GM19328 (cell line): ENCODE data around the gene GID4.

ENCODE experiments used
- ATAC-seq: cut with Tn5 transposase; IDR thresholded peaks from one replicate; pipeline ENCODE4 v1.9.1; 2021; ENCODE audit warnings: mild to moderate bottlenecking, moderate library complexity; ENCODE audit not compliant: unreplicated experiment

Gene GID4

GRCh38 chr17:18041776-18042175 lies 2.6 kb downstream of the GID4 start:
- ATAC-seq = no peak

GRCh38 chr17:18042983-18043382 lies 3.8 kb downstream of the GID4 start:
- no peak for ATAC-seq

GRCh38 chr17:18043491-18043890 lies 4.3 kb downstream of the GID4 start:
- no peak for ATAC-seq

- no peak for ATAC-seq
Measured at GRCh38 chr17:18044609-18045008, 5.4 kb downstream of the GID4 start.

- no peak for ATAC-seq
Measured at GRCh38 chr17:18045691-18046350, 6.6 kb downstream of the GID4 start.

GRCh38 chr17:18055597-18055996 lies 16.4 kb downstream of the GID4 start:
- ATAC-seq = no peak

GRCh38 chr17:18056214-18056613 lies 17.0 kb downstream of the GID4 start:
- ATAC-seq = no peak

- no peak for ATAC-seq
Measured at GRCh38 chr17:18059283-18059682, 20.1 kb downstream of the GID4 start.

GRCh38 chr17:18064053-18064452 lies 24.8 kb downstream of the GID4 start:
- ATAC-seq = no peak

GRCh38 chr17:18065546-18065945 lies 26.3 kb downstream of the GID4 start:
- no peak for ATAC-seq

GRCh38 chr17:18066866-18067265 lies 27.7 kb downstream of the GID4 start:
- ATAC-seq = no peak

GRCh38 chr17:18069101-18069500 lies 29.9 kb downstream of the GID4 start:
- no peak for ATAC-seq

- no peak for ATAC-seq
Measured at GRCh38 chr17:18070861-18071340, 31.7 kb downstream of the GID4 start.

GRCh38 chr17:18071751-18072150 lies 32.5 kb downstream of the GID4 start:
- no peak for ATAC-seq

- no peak for ATAC-seq
Measured at GRCh38 chr17:18074566-18075272, 35.5 kb downstream of the GID4 start.

GRCh38 chr17:18076936-18077335 lies 37.7 kb downstream of the GID4 start:
- ATAC-seq = no peak

GRCh38 chr17:18079543-18079942 lies 40.3 kb downstream of the GID4 start:
- ATAC-seq = no peak

GRCh38 chr17:18084256-18084655 lies 45.0 kb downstream of the GID4 start:
- no peak for ATAC-seq

GRCh38 chr17:18087610-18088491 lies 48.6 kb downstream of the GID4 start, which contains the start of gene DRG2:
TSS of gene DRG2 (plus strand) at chr17:18087948. CDS start at chr17:18088024, 76 bp downstream.
- ATAC-seq = peak; percentile 80

GRCh38 chr17:18089613-18090012 lies 50.4 kb downstream of the GID4 start:
- no peak for ATAC-seq

- ATAC-seq = no peak
Measured at GRCh38 chr17:18093616-18094408, 54.6 kb downstream of the GID4 start.
